Subcutaneous abdominal adipose tissue (tissue), 5 donors: Measurements from ENCODE around the gene FBP2.

Source experiments
- H3K27ac ChIP-seq: one replicate; pipeline ENCODE4 v1.7.0; 2013; ENCODE audit warnings: low read depth, mild to moderate bottlenecking, inconsistent platforms, low read length, moderate library complexity
- H3K27me3 ChIP-seq, 5 donors: one replicate each; pipeline ENCODE4 v1.7.0; 2013; ENCODE audit warnings: low read length in 5 of 5, inconsistent platforms in 1 of 5; ENCODE audit not compliant: control insufficient read depth in 5 of 5, insufficient read depth in 4 of 5
- H3K36me3 ChIP-seq, 5 donors: one replicate each; pipeline ENCODE4 v1.7.0; 2013; ENCODE audit warnings: low read length in 5 of 5; ENCODE audit not compliant: control insufficient read depth in 5 of 5, insufficient read depth in 5 of 5
- H3K4me1 ChIP-seq, 5 donors: one replicate each; pipeline ENCODE4 v1.7.0; 2013; ENCODE audit warnings: low read length in 5 of 5, mild to moderate bottlenecking in 3 of 5, moderate library complexity in 1 of 5; ENCODE audit not compliant: control insufficient read depth in 5 of 5, insufficient read depth in 5 of 5
- H3K4me3 ChIP-seq, 5 donors: one replicate each; pipeline ENCODE4 v1.7.0; 2013; ENCODE audit warnings: low read length in 5 of 5, low read depth in 1 of 5
- H3K9ac ChIP-seq, 5 donors: one replicate each; pipeline ENCODE4 v1.7.0; 2013; ENCODE audit warnings: low read length in 5 of 5, mild to moderate bottlenecking in 4 of 5, moderate library complexity in 3 of 5
- H3K9me3 ChIP-seq, 5 donors: one replicate each; pipeline ENCODE4 v1.7.0; 2013; ENCODE audit warnings: low read length in 5 of 5; ENCODE audit not compliant: control insufficient read depth in 5 of 5
- donor health status: healthy.
- donor health status: healthy.
- donor health status: healthy.
- donor health status: healthy.
- donor health status: healthy.

Gene FBP2

GRCh38 chr9:94630281-94630680 lies 36.7 kb upstream of the FBP2 start:
- no peak overlapping the region for H3K27ac ChIP-seq
- H3K27me3 ChIP-seq, result no peaks in the 10 kb centered on the region
- no peak overlapping the region for H3K4me3 ChIP-seq
- no peak overlapping the region for H3K9ac ChIP-seq
- H3K36me3 ChIP-seq, result no peaks in the 10 kb centered on the region
- no peaks in the 10 kb centered on the region for H3K9me3 ChIP-seq
- peaks cover 2 to 16% (median 12%) of the 10 kb centered on the region in 5 donors for H3K4me1 ChIP-seq

- H3K9me3 ChIP-seq, result no peaks in the 10 kb centered on the region
- H3K27me3 ChIP-seq, result no peaks in the 10 kb centered on the region
- H3K27ac ChIP-seq, result no peak overlapping the region
- no peak overlapping the region for H3K4me3 ChIP-seq
- no peaks in the 10 kb centered on the region for H3K36me3 ChIP-seq
- peak overlapping the region in 1 of 5 donors; percentile 20 for H3K9ac ChIP-seq
- peaks cover 2 to 16% (median 12%) of the 10 kb centered on the region in 5 donors for H3K4me1 ChIP-seq
Measured at GRCh38 chr9:94627287-94627686, 33.7 kb upstream of the FBP2 start.

- H3K4me1 ChIP-seq, result peaks cover 2 to 6% (median 5%) of the 10 kb centered on the region in 5 donors
- H3K9ac ChIP-seq, result no peak overlapping the region
- H3K36me3 ChIP-seq, result no peaks in the 10 kb centered on the region
- H3K4me3 ChIP-seq, result no peak overlapping the region
- no peaks in the 10 kb centered on the region for H3K9me3 ChIP-seq
- H3K27me3 ChIP-seq, result no peaks in the 10 kb centered on the region
- no peak overlapping the region for H3K27ac ChIP-seq
Measured at GRCh38 chr9:94625835-94626234, 32.2 kb upstream of the FBP2 start.

- Histone ChIP-seq H3K9me3 (no peaks in the 10 kb centered on the region), H3K27ac (no peak overlapping the region), H3K9ac (no peak overlapping the region), H3K36me3 (no peaks in the 10 kb centered on the region), H3K4me3 (no peak overlapping the region), H3K4me1 (peaks cover 0 to 3% (median 0%) of the 10 kb centered on the region in 5 donors), H3K27me3 (no peaks in the 10 kb centered on the region)
Measured at GRCh38 chr9:94624629-94625028, 31.0 kb upstream of the FBP2 start.

GRCh38 chr9:94623253-94623652 lies 29.6 kb upstream of the FBP2 start:
- no peaks in the 10 kb centered on the region for H3K36me3 ChIP-seq
- H3K4me3 ChIP-seq, result no peak overlapping the region
- no peaks in the 10 kb centered on the region for H3K9me3 ChIP-seq
- H3K27me3 ChIP-seq, result no peaks in the 10 kb centered on the region
- no peak overlapping the region for H3K27ac ChIP-seq
- no peak overlapping the region for H3K9ac ChIP-seq
- H3K4me1 ChIP-seq, result peaks cover 0 to 3% (median 0%) of the 10 kb centered on the region in 5 donors

- Histone ChIP-seq H3K9me3 (no peaks in the 10 kb centered on the region), H3K27ac (no peak overlapping the region), H3K4me1 (peaks cover 0 to 3% (median 0%) of the 10 kb centered on the region in 5 donors), H3K36me3 (peaks cover 0 to 4% (median 0%) of the 10 kb centered on the region in 5 donors), H3K4me3 (no peak overlapping the region), H3K9ac (no peak overlapping the region), H3K27me3 (no peaks in the 10 kb centered on the region)
Measured at GRCh38 chr9:94622087-94622800, 28.6 kb upstream of the FBP2 start.

- H3K9ac ChIP-seq, result no peak overlapping the region
- H3K27me3 ChIP-seq, result no peaks in the 10 kb centered on the region
- H3K9me3 ChIP-seq, result no peaks in the 10 kb centered on the region
- peaks cover 0 to 4% (median 0%) of the 10 kb centered on the region in 5 donors for H3K36me3 ChIP-seq
- no peak overlapping the region for H3K4me3 ChIP-seq
- H3K27ac ChIP-seq, result no peak overlapping the region
- no peaks in the 10 kb centered on the region for H3K4me1 ChIP-seq
Measured at GRCh38 chr9:94619026-94619425, 25.4 kb upstream of the FBP2 start.

- Histone ChIP-seq H3K27me3 (no peaks in the 10 kb centered on the region), H3K36me3 (peaks cover 0 to 4% (median 0%) of the 10 kb centered on the region in 5 donors), H3K4me1 (peaks cover 0 to 7% (median 0%) of the 10 kb centered on the region in 5 donors), H3K4me3 (no peak overlapping the region), H3K9me3 (no peaks in the 10 kb centered on the region), H3K27ac (no peak overlapping the region), H3K9ac (no peak overlapping the region)
Measured at GRCh38 chr9:94613003-94613402, 19.4 kb upstream of the FBP2 start.

GRCh38 chr9:94612071-94612470 lies 18.4 kb upstream of the FBP2 start:
- H3K4me1 ChIP-seq, result peaks cover 0 to 9% (median 0%) of the 10 kb centered on the region in 5 donors
- H3K27ac ChIP-seq, result no peak overlapping the region
- H3K9ac ChIP-seq, result no peak overlapping the region
- no peak overlapping the region for H3K4me3 ChIP-seq
- no peaks in the 10 kb centered on the region for H3K27me3 ChIP-seq
- no peaks in the 10 kb centered on the region for H3K36me3 ChIP-seq
- no peaks in the 10 kb centered on the region for H3K9me3 ChIP-seq

- H3K36me3 ChIP-seq, result no peaks in the 10 kb centered on the region
- no peaks in the 10 kb centered on the region for H3K9me3 ChIP-seq
- H3K9ac ChIP-seq, result no peak overlapping the region
- H3K27me3 ChIP-seq, result no peaks in the 10 kb centered on the region
- no peak overlapping the region for H3K4me3 ChIP-seq
- peaks cover 0 to 9% (median 0%) of the 10 kb centered on the region in 5 donors for H3K4me1 ChIP-seq
- no peak overlapping the region for H3K27ac ChIP-seq
Measured at GRCh38 chr9:94611638-94612068, 18.0 kb upstream of the FBP2 start.
